ENCODE results near the gene HECW1. TPM values are rescaled to one million over a fixed set of nuclear protein-coding genes. Genes with fewer than 3 reads are reported as not detected.

Gene HECW1
- total and polyA plus RNA-seq, 2 experiments from 2014 or later: 11.0 to 21.8 TPM

- Histone ChIP-seq H3K27me3 (ENCODE audit: insufficient read depth) (no peaks in the 10 kb centered on the region), H3K36me3 (ENCODE audit: insufficient read depth) (no peaks in the 10 kb centered on the region; the same call in 1 of the 2 replicates), H3K79me2 (replicated peaks; ENCODE audit: insufficient read depth) (no peaks in the 10 kb centered on the region), H3K27ac (ENCODE audit: low read depth) (no peak overlapping the region), H3K4me2 (no peak overlapping the region), H3K4me1 (ENCODE audit: insufficient read depth) (no peaks in the 10 kb centered on the region), H3F3A (replicated peaks; ENCODE audit: low read depth) (no peaks in the 10 kb centered on the region), H4K20me1 (replicated peaks; ENCODE audit: insufficient read depth) (no peaks in the 10 kb centered on the region), H3K9me2 (ENCODE audit: insufficient read depth) (no peaks in the 10 kb centered on the region), H2AFZ (no peak overlapping the region), H3K4me3 (no peak overlapping the region)
- TF ChIP-seq ZNF114 (CRISPR knock-in tag; IDR thresholded peaks at IDR 0.05): no peak
- TF ChIP-seq EZH2 (IDR thresholded peaks at IDR 0.05; ENCODE audit: low read depth, unreplicated experiment): no peak
- TF ChIP-seq CREB1 (CRISPR knock-in tag; IDR thresholded peaks at IDR 0.05; ENCODE audit: low read depth): no peak
- TF ChIP-seq EZH2phosphoT487 (IDR thresholded peaks at IDR 0.05; ENCODE audit: unreplicated experiment): no peak
- no peak for TF ChIP-seq STAT1 (IDR thresholded peaks at IDR 0.05; ENCODE audit: unreplicated experiment)
- no peak for TF ChIP-seq POLR2AphosphoS5 (IDR thresholded peaks at IDR 0.05; ENCODE audit: low read depth)
- TF ChIP-seq ZNF331 (CRISPR knock-in tag; IDR thresholded peaks at IDR 0.05; ENCODE audit: low read depth): no peak
- no peak for TF ChIP-seq ZNF462 (CRISPR knock-in tag; IDR thresholded peaks at IDR 0.05)
- TF ChIP-seq CTCF (conservative IDR thresholded peaks at IDR 0.05; ENCODE audit: low read depth in 2 of 2): no peak
- no peak for TF ChIP-seq ETS1 (IDR thresholded peaks at IDR 0.05)
- no peak for TF ChIP-seq JUNB (IDR thresholded peaks at IDR 0.05; ENCODE audit: unreplicated experiment)
- TF ChIP-seq REST (IDR thresholded peaks at IDR 0.05; ENCODE audit: unreplicated experiment): no peak
- TF ChIP-seq NANOG (IDR thresholded peaks at IDR 0.05; ENCODE audit: borderline replicate concordance): no peak
- H3K27ac Mint-ChIP-seq: no peak overlapping the region
- H3K36me3 Mint-ChIP-seq (ENCODE audit: low read depth): peaks cover 15% of the 10 kb centered on the region
- H3K27me3 Mint-ChIP-seq (ENCODE audit: insufficient read depth, low read depth, poor library complexity): peaks cover 6% of the 10 kb centered on the region
- DNase-seq (ENCODE audit: low spot score) (no peak), ATAC-seq (no peak)
- H3K9me3 Mint-ChIP-seq: peaks cover 16% of the 10 kb centered on the region
- H3K4me1 Mint-ChIP-seq: peaks cover 6% of the 10 kb centered on the region
- H3K4me3 Mint-ChIP-seq: no peak overlapping the region
These were observed 370.3 kb downstream of the HECW1 start for GRCh38 chr7:43482679-43483252.
